Measurements from ENCODE around the gene APOBEC3B. TPM values are rescaled to one million over a fixed set of nuclear protein-coding genes. Genes with fewer than 3 reads are reported as not detected.
"Not testable (repeated sequence)": the region's sequence is repeated elsewhere in the genome, so short reads cannot be mapped to it uniquely, and the experiment has no call there.

APOBEC3B gene
- total RNA-seq, 1 donor from 2014 or later: not detected

DNA sequence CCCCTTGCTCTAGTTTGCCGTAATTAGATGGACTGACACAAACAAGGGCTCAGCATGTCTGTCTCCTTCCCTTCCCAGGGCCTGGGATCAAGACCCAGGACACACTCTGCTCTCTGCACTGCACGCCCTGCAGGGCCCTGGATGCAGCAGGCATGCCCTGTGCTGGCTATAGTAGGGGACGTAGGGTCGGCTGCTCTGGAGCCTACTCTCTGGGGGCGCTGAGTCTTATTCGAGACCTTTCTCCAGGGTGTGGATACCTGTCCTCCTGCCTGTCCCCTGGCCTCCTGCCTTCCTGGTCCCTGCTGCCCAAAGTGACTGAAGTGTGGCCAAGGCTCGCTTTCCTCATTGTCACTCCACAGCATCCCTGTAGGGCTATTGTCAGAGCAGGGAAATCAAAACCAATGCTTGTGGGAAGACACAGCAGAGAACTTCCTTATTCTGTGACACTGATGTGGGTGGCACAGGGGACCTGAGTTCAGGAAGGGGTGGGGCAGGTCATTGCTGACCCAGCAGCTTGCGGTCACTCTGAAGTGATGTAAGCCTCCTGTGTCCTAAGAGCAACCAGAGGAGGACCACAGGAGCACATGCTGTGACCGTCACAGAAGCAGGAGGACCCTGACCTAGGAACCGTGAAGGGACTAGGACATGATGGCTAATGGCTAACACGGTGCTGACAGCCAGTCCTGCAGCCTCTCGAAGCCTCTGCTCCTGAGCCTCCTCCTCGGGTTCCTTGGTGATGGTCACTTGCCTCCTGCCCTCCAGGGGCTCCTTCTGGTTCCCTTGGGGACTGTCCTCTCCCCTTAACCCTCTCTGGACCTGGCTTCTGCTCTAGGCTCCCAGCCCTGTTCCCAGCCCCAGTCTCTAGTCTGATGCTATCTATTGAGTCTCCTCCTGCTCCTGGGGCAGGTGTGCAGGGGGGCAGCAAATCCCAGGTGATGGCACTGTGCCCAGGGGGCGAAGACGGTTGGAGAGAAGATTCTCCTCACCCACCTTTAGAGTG is 14.4 kb upstream of the APOBEC3B start:
- DNase-seq: no peak

DNA sequence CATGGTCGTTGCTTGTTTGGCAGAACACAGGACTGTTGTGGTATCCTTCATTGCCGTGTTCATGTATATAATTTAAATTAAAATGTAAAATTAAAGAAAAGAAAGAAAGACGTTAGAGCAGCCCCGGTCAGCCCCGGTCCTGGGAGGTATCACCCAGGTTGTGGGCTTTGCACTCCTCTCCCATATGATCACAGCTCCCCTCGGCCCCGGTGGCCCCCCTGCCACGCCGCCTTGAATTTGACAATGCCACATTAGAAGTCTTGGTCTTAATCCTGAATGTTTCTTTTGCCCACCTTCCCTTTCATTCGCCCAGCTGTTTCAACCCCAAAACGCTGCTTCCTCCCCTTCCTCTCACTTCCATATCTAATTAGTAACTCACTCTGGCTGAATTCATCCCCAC is 13.3 kb upstream of the APOBEC3B start:
- no peak for DNase-seq

DNA sequence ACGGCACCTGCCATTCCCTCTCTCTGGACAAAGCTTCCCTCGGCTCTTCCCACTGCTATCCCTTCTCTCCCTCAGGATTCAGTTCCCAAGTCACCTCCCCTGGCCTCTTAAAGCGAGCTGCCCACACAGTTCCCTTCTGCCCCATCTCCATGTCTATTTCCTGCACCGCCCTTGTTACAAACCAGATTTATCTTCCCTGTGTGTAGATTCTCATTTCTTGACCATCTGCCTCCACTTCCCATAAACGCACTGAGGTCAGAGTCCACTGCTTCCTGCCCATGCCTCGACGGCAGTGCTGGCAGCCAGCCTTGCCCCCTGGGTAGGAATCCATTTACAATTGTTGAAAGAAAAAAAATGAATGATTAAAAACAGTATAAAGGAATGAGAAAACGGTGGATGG is 11.6 kb upstream of the APOBEC3B start:
- no peak for DNase-seq

- DNase-seq: no peak
Observed at GRCh38 chr22:38971202-38971601, 10.9 kb upstream of the APOBEC3B start.

DNA sequence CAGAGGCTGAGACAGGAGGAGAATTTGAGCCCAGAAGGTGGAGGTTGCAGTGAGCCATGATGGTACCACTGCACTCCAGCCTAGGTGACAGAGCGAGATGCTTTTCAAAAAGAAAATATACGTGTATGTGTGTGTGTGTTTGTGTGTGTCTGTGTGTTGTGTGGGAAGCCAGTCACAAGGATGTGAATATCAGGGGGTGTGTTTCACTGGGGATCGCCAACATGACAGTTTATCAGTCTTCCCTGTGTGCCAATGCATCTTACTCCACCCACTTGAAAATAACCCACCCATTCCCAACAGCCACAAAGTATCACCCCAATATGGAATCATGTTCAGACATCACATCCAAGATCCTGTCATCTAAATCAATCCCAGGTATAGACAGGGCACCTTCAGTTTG is 10.4 kb upstream of the APOBEC3B start:
- no peak for DNase-seq

GRCh38 chr22:38972558-38972957 is 9.6 kb upstream of the APOBEC3B start:
- DNase-seq: no peak

GRCh38 chr22:38973289-38974169 is 8.6 kb upstream of the APOBEC3B start:
- DNase-seq: no peak

DNA sequence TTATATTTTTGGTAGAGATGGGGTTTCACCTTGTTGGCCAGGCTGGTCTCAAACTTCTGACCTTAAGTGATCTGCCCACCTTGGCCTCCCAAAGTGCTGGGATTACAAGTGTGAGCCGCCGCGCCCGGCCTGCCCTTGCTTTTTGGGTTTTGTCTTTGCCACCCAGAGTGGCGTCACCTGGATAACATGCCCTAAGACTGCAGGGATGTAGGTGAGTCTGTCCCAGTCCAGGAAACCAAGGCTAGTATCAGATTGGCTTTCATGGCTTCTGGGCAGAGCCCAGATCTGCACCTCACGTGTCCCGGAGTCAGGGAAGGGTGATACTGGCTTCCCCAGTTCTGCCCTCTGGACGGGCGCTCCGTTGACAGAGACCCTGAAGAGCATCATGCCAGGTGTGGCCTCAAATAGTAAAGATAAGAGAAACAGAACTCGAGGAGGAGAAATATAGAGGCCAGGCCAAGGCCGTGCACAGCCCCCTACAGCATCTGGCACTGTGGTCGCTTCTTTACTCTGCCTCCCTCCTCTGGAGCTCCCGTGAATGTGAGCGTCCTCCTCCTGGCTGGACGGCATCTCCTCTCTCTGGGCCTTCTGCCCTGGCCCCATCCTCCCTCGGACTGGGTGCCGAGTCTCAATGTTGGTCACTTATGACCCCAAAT is 7.8 kb upstream of the APOBEC3B start:
- no peak for DNase-seq

DNA sequence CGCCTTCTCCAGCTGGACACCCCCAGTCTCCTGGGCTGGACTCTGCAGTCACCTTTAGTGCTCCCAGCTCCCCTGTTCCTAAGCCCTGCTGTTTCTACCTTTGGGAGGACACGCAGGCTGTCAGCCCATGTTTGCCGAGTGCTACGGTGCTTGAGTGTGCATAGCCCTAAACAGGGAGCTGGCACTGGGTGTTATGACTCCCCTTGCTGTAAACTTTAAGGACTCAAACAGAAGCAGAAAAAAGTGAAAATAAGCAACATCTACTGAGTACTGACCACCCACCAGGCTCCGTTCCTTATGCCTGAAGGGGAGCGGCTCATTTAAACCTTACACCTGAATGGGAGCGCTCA is 7.3 kb upstream of the APOBEC3B start:
- DNase-seq: no peak

DNA sequence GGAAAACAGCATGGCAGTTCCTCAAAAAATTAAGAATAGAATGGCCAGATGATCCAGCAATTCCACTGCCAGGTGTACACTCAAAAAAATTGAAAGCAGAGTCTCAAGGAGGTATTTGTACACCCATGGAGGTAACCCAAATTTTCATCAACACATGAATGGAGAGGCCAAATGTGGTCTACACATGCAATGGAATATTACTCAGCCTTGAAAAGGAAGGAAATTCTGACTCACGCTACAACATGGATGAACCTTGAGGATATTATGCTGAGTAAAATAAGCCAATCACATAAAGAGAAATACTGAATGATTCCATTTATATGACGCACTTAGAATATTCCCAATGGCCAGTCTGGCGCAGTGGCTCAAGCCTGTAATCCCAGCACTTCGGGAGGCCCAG is 4.9 kb upstream of the APOBEC3B start:
- DNase-seq: not testable (repeated sequence)

DNA sequence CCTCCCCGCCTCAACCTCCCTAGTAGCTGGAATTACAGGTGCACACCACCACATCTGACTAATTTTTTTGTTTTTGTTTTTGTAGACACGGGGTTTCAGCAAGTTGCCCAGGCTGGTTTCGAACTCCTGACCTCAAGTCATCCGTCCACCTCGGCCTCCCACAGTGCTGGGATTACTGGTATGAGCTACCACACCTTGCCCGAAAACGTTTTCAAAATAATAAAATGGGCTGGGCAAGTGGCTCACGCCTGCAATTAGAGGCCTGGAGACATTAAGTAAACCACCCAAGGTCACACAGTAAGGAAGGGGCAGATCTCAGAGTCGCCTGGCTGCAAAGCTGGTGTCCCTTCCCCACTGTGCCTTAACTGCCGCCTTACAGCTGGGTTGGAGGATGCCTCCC is 1.6 kb upstream of the APOBEC3B start:
- DNase-seq: not testable (repeated sequence)

GRCh38 chr22:38981005-38981991 is 849 bp upstream of the APOBEC3B start:
- DNase-seq: no peak

DNA sequence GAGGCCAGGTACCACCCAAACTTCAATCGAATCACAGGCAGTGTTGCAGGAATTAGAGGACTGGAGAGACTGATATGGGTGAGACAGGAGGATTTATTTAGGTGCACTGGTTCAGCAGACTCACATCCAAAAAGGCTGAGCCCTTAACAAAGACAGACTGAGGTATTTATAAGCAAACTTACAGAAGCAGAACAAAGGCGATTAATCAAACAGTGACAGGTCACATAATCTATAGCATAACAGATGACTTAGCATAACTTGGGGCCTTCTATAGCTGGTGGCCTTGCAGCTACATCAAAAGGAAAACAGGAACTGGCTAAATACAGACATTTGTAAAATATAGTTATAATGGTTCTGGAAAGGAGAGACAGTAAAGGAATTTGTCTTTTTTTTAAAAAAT is 2.1 kb downstream of the APOBEC3B start:
- DNase-seq: no peak

DNA sequence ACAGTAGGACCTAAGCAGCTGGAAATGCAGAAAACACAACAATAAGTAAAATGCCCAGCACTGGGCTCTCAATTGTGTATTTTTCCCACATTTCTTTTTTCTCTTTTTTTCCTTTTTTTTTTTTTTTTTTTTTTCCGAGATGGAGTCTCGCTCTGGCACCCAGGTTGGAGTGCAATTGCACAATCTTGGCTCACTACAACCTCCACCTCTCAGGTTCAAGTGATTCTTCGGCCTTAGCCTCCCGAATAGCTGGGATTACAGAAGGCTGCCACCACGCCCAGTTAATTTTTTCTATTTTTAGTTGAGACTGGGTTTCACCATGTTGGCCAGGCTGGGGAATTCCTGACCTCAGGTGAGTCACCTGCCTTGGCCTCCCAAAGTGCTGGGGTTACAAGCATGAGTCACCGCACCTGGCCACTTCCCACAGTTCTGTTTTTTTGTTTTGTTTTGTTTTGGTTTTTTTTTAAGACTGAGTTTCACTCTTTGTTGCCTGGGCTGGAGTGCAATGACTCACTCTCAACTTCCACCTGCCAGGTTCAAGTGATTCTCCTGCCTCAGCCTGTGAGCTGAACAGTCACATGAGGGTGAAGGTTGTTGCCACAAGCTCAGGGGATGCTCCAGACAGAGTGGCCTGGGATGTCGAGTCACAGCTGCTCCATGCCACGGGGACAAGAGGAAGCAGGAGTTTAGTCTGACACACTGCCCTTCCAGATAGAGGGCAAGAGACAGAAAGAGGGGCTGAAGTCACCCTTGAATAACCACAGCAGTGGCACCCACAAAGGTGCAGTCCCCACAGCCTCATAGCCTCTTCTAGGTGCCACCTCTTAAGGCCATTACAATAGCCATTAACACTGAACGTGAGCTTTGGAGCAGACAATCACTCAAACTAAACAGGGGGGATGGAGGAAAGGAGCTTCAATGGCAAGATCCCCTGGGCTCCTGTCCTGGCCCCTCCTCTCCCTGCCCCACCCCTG is 2.9 kb downstream of the APOBEC3B start:
- not testable (repeated sequence) for DNase-seq

- no peak for DNase-seq
Observed at GRCh38 chr22:38986629-38987028, 4.5 kb downstream of the APOBEC3B start.

DNA sequence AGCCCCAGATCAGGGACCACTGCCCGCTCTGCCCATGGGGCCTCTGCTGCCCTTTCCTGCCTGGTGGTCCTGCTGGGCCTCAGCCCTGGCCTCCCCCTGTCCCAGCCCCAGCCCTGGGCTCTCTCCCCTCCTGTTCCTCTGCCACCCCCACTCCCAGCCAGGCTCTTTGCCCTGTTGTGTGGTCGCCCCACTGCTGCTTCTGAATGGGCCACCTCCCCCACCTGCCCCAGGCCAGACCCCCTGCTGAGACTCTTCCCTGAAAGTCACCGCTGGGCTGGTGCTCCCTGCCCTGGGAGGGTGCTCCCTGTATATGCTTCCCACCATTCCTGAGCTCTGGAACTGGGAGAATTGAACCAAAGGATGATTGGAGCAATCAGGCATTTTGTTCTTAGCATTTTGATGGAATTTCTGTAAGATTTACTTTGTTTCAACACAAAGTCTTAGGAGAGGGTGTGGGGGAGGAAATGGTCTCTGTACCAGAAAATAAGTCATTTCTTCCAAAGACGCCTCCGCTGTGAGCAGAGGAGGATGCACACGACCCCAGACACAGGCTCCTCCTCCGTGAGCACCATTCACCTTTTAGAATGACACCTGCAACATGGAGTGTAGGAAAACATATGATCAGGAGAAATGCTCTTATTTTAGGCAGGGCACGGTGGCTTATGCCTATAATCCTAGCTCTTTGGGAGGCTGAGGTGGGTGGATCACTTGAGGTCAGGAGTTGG is 5.2 kb downstream of the APOBEC3B start:
- DNase-seq: no peak

DNA sequence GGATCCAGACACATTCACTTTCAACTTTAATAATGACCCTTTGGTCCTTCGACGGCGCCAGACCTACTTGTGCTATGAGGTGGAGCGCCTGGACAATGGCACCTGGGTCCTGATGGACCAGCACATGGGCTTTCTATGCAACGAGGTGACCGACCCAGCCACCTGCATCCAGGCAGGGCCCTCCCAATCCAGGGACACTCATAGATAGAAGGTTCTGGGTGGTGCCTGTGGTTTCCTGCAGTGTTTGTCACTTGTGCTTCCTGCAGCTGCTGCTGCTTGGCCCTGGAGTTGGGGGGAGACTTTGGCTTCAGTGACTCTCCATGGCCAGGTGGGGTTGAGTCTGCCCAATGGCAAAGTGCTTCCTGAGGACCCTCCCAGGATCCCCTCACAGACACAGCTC is 7.3 kb downstream of the APOBEC3B start:
- DNase-seq: no peak

- not testable (repeated sequence) for DNase-seq
Observed at GRCh38 chr22:38992871-38993371, 10.8 kb downstream of the APOBEC3B start.

- no peak for DNase-seq
Observed at GRCh38 chr22:38996105-38996504, 14.0 kb downstream of the APOBEC3B start.

Data from occipital lobe (tissue), 2 donors.